Activated CD4-positive, alpha-beta T cell treated with anti-CD3 and anti-CD28 coated beads, Interleukin-2, amount 50 U/mL, for 4 hours (primary cell): ENCODE results near the gene PRKN.

Experiments used
- DNase-seq, 2 experiments: peaks; one replicate each; pipeline ENCODE4 v3.0.0-alpha.2; 2020

Gene PRKN

DNA sequence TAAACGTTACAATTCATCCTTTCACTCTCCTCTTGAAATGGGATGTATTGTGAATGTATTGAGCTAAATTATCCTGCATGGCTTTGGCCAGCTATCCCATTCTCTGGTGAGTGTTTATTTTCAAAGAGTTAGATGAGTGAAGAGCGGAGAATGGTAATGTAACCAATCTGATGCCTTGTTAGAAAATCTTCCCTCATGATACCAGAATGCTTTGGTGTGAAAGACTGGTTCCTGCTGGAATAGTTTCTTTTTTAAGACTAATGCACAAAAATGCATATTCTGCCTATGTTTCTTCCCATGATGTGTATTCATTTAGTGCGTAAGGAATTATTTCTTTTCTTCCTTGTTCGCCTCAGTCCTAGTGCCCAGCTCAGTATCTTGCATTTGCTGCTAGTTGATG, 506.7 kb downstream of the PRKN start:
- DNase-seq = no peak

DNA sequence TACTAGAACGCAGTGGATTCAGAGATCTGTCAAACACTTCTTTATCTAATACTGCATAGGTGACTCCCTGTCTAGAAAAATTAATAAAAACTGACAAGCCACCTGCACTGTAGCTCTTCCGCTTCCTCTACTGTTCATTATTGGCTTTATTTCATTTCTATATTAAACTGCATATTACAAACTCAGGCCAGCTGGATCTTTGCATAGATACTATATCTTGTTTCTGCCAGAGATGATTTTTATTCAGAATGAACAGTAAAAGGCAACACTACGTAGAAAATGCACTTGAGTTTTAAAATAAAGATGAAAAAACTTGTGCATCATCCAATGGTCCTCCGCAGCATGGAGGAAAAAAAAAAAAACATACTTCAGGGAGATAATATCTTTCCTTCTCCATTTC, 508.3 kb downstream of the PRKN start:
- no peak for DNase-seq

DNA sequence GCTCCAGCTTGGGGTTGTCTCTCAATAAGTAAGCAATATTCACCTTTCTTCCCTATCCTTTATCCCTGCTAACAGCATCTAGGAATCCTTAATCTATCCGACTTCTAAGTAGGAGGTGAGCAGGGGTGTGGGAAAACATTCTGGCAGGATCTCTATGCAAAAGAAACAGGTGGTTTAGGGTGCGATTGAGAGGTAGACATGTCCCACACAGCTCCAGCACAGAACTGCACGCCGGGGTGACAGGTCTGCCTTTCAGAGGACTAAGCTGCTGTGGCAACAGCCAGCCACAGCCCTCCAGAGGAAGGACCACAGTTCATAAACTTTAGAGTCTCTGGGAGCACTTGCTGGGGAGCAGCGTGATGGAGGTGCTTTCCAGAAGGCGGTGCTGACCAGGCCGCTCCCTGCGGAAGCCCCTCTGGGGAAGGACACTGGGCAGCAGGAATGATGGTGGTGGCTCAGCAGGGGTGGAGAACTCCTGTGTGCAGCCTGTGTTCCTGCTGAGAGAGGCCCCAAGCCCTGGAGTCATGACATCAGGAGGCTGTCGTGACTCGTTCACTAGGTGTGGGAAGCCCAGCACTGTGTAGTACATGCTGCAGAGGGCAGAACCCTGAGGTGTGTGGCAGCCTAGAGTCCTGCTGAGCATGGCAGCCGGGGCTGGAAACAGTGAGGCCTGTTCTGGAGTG, 509.6 kb downstream of the PRKN start:
- DNase-seq = no peak

DNA sequence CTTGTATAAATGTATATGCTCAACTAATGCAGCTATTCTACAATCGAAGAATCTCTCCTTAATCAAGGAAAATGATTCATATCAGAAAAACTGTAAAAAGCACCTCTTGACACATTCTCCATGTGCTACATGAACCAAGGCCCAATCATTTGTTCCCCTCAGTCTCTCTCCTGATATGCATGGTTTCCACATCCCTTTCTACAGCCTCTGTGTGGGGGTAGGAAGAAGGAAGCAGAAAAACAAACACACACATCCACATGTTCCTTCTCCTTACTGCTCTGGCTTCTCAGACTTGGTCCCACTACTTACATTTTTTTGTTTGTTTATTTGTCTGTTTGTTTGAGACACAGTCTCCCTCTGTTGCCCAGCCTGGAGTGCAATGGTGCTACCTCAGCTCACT, 510.5 kb downstream of the PRKN start:
- DNase-seq = no peak

DNA sequence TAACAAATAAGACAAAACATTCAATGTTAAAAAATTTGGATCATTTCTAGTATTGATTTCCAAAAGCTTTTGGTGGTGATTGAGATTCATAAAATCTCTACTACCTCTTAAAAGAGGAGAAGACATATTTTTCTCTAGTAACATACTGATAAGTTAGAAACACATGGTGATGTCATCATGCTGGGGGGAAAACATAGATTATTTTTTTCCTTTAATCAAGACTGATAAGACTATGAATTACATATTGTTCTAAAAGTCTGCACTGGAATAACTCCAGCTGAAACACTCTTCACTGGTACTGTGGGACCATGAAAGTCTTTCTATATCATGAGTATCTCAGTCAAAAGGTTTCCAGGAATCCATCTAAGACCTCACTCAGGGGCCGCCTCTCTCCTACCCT, 515.8 kb downstream of the PRKN start:
- no peak for DNase-seq

DNA sequence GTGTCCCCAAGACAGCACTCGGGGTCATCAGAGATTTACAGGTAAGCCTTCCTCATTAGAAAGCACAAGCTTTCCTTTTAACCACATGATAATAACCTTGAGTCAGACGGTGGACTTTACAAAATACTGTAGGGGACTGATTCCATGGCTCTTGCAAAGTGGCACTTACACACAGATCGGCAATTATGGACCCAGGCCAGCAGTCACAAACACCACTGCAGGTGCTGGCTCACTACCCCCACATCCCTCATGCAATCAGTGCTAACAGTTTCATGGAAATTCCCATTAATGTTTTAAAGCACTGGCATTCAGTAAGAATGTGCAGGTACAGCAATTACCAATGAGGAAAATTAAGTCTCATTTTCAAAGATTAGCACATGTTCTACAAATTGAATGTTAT, 516.5 kb downstream of the PRKN start:
- no peak for DNase-seq

DNA sequence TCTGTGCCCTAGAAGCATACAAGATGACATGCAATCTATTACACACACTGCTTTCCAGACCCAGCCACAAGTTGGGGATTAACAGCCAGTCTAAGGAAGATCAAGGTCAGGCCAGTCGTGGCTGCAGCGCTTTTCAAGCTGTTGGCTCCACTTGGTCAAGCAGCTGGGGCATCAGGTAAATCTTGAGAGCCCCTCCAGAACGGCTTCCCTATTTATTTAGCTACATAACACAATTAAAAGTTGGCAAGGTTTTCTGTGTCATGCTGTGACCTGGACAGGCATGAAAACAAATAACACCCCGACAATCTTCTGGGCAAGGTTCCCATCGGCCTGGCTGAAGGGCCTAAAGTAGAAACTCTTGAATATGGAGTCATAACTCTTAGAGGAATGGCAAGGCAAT, 524.3 kb downstream of the PRKN start:
- no peak for DNase-seq

DNA sequence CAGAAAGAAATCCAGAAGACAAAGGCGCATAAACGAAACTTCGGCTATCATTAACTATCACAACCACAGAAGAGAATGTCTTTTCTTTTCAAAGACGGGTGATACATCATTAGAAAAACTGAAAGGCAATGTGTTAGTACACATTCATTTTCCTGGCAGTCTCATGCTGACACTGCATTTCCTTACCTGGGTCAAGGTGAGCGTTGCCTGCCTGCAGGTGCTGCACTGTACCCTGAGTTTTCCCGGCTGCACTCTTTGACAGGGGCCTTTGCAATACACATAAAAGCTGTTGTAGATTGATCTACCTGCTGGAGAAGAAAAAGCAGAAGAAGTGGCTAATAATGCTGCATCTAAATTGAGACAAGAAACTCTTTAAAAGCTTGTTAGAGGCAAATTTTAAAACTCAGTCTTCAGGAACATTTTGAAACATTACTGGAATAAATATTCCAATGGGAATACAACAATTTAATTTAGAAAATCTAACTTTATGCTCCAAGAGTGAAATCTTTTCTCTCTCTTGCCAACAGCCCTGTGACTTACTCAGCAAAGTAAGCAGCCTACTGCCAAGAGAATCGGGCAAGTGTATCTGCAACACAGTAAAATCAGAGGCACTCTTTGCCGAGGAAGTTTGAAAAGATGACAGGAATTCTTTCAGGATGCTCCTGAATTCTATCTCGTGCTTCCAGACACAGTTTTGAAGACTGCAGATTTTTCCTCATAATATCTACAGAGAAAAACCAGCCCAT, 526.4 kb downstream of the PRKN start:
- DNase-seq = no peak

DNA sequence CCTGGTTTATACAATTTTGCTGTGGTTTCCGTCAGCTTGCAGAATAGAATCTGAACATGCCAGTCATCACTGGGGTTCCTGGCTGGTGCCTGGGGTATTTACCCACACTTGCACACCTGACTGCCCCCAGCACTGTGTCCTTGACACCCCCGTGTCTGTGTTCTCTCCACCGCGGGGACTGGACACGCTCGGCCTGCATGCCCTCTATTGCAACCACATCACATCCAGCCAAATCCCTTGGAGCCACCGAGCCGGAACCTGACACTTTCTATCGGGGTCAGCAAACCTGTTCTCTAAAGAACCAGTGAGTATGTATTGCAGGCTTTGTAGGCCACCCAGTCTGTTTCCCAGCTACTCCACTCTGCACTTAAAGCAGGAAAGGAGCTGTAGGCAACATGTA, 527.5 kb downstream of the PRKN start:
- DNase-seq = no peak

DNA sequence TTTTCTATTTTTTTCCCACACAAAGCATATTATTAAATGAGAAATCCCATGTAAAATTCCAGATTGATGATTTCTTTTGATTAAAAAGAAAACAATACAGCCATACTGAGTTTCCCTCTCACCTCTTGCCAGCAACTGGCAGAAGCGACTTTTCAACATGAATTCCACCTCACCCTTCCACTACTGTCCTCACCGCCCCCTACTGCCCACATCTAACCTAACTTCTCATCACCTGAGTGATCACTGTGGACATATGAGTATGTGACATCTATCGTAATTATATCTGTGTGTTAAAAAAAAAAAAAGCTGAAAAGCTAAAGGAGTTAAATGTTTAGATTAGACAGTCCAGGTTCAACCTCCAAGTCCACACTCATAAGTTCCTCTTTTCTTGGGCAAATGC, 528.6 kb downstream of the PRKN start:
- DNase-seq = no peak

DNA sequence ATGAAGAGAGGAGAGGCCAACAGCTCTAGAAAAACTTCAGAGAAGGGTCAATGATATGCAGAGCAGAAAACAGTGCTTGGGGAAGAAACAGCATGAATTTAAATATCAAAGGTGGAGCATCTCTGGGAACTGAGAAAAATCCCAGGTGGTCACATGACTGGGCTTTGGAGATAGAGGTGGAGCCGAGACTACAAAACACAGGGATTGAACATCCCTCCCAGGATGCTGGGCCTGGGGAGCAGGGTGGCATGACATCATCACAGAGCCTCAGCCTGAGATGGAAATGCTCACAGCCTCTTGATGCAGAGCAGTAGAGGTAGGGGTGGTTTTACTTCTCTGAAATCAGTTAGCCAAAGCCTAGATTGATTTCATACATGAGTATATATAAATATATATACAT, 529.5 kb downstream of the PRKN start:
- DNase-seq = no peak

DNA sequence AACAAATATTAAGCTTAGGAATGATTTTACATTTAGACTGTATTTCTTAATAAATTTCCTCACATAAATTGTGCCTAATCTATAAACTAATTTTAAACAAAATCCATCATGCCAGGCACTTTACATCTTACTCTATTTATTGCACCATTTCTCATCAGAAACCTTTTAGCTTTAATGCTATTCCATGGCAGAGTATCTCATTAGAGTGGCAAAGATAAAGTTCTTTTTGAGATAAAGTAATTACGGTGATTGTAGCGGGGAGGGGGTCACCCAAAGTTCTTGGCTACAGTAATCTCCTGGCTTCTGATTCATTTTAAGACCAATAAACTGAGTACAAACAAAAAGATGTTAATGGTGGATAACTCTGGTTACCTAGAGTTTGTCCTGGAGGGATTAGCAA, 532.1 kb downstream of the PRKN start:
- DNase-seq = no peak

DNA sequence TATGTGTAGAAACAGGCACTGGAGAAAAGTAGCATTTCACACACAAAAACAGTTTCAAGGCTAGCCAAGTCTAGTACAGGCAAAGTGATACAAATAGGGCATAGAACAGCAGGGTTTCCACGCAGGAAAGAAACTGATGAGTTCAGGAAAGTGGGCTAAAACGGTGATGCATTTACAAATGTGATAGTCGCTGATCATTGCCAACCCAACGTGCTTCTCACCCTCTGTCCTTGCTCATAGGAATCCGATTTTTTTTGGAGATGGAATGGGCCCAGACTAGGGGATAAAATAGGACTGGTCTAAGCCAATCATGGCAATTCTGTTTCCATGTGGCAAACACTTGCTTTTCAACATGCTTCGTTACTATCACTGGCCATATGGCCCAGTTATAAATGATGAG, 536.6 kb downstream of the PRKN start:
- no peak for DNase-seq

DNA sequence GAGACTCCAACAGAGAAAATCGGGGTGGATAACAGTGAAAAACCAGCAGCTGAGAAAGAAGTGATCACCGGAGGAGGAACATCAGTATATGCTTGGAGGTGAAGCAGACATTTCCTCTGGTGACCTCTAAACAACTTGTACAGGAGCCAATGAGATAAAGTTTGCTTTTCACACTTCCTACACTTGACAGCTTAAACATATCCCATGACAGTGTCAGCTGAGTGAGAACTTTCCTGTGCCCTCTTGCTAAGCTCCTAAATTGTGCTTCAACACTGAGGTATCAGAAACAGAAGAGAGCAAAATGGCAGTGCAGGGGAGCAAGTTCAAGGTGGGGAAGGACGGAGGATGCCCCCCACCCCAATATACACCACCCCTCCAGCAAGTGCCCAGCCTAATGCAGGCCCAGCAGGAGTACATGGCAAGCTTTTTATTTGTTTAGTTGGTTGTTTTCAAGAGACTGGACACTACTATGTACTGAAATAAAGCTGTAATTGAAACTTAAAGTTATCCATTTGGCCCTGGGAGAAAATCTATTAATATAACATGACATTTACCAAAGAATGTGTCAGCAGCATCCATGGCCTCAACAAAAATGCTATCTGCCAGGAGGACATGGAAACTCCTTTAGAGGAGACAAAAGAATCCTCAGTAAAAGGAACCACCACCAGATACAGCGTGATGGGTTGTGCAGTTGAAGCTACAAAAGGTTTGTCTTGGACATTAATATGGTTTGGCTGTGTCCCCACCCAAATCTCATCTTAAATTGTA, 540.2 kb downstream of the PRKN start:
- no peak for DNase-seq

DNA sequence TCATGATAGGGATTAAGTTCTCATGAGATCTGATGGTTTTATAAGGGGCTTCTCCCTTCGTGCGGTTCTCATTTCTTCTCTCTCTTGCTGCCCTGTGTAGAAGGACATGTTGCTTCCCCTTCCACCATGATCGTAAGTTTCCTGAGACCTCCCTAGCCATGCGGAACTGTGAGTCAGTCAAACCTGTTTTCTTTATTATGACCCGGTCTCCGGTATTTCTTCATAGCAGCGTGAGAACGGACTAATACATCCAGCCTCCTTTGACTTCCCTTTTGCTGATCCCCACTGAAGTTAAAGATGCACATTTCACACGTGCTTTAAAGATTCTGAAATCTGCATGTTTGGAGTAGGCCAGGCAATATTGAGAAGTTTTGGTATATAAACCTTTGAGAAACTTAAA, 543.1 kb downstream of the PRKN start:
- DNase-seq = no peak

DNA sequence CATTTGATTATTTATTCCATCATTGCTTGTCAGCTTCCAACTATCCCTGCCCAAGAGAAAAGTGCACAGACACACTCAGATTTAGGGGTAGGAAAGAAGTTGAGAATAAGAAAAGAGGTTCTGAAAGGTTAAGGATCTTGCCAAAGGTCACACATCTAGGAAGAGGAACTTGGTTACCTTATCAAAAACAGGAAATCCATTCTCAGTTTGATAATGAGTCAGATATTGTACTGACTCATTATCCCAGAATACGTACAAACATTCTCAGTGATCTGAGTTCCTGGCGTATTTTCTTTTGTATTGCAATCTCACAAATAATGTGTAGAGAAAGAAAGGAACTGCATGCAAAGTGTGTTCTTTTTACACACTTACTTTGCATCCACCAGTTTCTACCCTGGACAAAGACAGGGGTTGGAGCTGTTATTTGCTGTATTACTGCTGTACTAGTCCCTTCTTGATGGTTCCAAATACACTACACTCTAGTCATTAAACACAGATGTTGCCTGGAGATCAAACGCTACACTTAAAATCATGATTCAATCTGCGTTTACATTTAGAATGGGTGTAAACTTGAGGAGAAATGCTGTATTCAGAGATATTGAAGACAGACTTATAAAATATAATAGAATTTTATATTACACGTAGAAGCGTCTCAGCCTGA, 545.7 kb downstream of the PRKN start:
- no peak for DNase-seq

DNA sequence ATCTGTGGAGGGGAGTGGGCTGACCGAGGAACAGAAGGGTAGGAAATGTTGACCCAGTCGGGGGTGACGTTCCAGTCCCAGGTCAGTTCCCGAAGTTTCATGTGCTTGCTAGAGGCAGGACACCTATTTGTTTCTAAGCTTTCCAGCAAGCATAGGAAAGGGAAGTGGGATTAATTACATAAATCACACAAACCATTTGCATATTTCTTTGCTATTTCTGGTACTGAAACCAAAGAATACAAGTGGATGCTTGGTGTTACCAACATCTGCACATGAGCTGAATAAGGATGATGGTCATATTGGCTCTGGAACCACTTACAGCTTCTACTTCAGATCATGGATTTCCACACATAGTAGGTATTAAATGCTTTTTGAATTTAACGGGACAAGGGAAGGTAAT, 546.5 kb downstream of the PRKN start:
- DNase-seq = no peak

DNA sequence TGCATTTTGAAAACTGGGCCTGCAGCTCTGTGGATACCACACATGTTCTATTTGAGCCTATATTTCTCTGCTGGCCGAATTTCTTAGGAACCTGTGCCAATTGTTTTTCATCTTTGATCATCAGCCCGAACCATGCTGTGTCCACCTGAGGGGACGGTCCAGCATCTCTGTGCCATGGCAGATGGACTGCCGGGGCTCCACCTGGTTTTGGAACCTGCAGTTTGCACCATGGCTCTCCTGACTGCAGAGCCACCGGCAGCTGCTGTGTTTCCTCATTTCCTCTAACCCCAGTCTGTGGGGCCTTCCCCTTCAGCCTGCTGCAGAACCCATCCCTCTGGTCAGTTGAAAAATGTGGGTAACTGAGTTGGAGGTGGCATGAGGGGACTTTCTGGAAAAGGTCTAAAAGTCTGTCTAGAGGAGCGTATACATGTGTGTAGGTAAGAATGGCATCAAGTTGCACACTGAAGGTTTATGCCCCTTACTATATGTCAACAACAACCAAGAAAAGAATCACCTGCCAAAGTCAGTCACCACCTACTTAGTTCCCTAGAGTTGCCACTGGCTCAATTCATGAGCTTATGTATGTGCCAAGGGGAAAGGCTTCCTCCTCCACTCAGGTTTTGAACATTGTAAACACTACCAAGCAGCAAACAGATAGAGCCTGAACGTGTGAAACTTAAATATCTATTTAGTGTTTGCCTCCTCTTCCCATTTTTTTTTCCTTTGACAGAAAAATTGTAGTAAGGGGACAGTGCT, 548.2 kb downstream of the PRKN start:
- no peak for DNase-seq

DNA sequence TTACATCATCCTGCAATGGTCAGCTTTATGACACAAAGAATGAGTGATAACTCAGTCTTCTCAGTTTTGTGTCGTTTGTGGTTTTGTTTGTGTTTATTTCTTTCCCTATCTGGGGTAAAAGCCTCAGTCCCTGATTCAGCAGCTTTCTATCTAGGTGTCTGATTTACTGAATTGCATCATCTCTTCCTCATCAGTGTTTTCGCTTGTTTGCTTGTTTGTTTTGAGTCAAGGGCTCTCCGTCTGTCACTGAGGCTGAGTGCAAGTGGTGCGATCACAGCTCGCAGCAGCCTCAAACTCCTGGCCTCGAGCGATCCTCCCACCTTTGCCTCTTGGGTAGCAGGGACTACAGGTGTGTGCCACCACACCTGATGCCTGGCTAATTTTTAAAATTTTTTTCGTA, 548.9 kb downstream of the PRKN start:
- no peak for DNase-seq

DNA sequence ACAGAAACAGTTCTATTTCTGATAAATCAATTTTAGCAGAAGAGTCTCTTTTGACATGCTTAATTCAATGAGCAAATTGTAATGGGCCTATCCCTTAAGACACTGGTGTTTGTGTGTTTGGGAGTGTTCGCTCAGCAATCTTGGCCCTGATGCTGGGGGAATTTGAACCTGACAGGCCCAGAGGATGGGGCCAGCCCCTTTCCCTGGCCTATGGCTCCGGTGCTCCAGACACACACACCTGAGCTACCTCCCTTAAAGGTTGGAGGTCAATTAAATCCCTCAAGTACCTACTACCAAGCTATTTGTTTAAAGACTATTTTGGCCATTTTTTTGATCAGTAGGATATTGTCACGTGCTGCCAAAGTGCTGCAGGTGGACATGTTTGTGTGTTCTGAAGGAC, 549.3 kb downstream of the PRKN start:
- DNase-seq = no peak

DNA sequence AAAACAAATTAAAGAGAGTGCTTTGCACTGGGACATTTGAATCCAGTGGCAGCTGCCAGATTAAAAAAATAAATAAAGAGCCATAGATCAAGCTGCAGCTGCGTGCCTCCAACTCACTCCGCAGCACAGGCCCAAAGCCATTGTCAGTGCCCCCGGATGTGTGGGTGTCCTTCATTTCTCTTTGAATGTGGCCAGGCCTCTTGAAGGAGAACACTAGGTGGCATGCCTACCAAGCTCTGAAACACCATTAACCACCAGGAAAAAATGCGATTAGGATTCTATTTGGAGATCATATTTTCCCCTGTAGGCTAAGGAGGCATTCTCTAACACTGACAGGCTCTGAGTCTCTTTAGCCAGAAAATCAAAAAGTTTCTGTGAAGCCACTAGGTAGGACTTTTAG, 549.8 kb downstream of the PRKN start:
- no peak for DNase-seq

DNA sequence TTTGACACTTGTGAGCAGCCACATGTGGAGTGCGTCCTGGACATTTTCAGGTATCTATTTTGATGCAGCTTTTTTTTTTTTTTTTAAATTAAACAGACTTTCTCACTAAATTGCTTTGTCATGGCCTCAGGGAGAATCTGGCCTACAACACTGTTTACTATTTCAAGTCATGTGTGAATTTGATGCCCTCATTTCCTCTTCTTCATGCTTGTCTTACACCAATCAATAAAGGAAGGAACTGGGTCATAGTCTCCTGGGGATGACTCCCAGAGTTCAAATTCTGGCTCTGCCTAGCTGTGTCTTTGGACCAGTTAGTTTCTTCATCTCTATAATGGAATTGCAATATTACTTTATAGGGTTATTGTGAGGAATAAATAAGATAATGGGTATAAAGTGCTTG, 554.1 kb downstream of the PRKN start:
- no peak for DNase-seq

DNA sequence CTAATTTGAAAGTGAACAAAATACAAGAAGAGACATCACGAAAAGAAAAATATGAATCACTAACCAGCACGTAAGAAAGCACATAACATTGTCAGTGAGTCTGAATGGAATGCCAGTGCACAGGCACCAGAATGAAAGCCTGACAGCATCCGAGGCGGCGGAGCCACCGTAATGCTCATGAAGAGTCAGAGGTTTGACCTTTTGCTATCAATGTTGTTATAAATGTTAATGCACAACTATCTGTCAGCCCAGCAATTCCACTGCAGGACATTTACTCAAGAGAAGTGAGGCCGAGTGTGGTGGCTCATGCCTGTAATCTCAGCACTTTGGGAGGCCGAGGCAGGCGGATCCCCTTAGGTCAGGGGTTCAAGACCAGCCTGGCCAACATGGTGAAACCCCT, 562.1 kb downstream of the PRKN start:
- DNase-seq = no peak
